Endodermal cell (in vitro differentiated cells): Measurements from ENCODE around the gene KCND3. TPM values are rescaled to one million over a fixed set of nuclear protein-coding genes. Genes with fewer than 3 reads are reported as not detected.

Experiments
- DNase-seq: peaks from one replicate; pipeline ENCODE4 v3.0.0-alpha.2; 2017
- H3K27ac ChIP-seq: 2 replicates; pipeline ENCODE4 v1.5.1; 2013; ENCODE audit warnings: mild to moderate bottlenecking, low read depth, low read length, moderate library complexity
- H3K27me3 ChIP-seq: 2 replicates; pipeline ENCODE4 v1.6.1; 2013; ENCODE audit warnings: mild to moderate bottlenecking, low read length, moderate library complexity; ENCODE audit not compliant: insufficient read depth, control insufficient read depth, poor library complexity, severe bottlenecking
- H3K36me3 ChIP-seq: 2 replicates; pipeline ENCODE4 v1.7.0; 2013; ENCODE audit warnings: mild to moderate bottlenecking, low read length, moderate library complexity; ENCODE audit not compliant: control insufficient read depth, insufficient read depth
- H3K4me1 ChIP-seq: one replicate; pipeline ENCODE4 v1.7.0; 2013; ENCODE audit warnings: low read length; ENCODE audit not compliant: control insufficient read depth, insufficient read depth
- H3K4me3 ChIP-seq: 2 replicates; pipeline ENCODE4 v1.5.1; 2013; ENCODE audit warnings: mild to moderate bottlenecking, low read length, moderate library complexity
- H3K9ac ChIP-seq: 2 replicates; pipeline ENCODE4 v1.6.1; 2013; ENCODE audit warnings: mild to moderate bottlenecking, low read length, moderate library complexity; ENCODE audit not compliant: poor library complexity, severe bottlenecking; ENCODE audit errors: extremely low read depth
- H3K9me3 ChIP-seq: 2 replicates; pipeline ENCODE4 v1.6.1; 2013; ENCODE audit warnings: mild to moderate bottlenecking, low read length, moderate library complexity; ENCODE audit not compliant: control insufficient read depth
- H3K27ac Mint-ChIP-seq: 2 replicates; pipeline ENCODE4 v1.8.0; 2020; ENCODE audit warnings: mixed read lengths
- H3K27me3 Mint-ChIP-seq: 2 replicates; pipeline ENCODE4 v1.8.0; 2021; ENCODE audit warnings: mild to moderate bottlenecking, mixed read lengths; ENCODE audit not compliant: insufficient read depth
- H3K36me3 Mint-ChIP-seq: 2 replicates; pipeline ENCODE4 v1.8.0; 2020; ENCODE audit warnings: low read depth, mixed read lengths
- H3K4me1 Mint-ChIP-seq: 2 replicates; pipeline ENCODE4 v1.8.0; 2020; ENCODE audit warnings: mixed read lengths
- H3K4me3 Mint-ChIP-seq: 2 replicates; pipeline ENCODE4 v1.8.0; 2020; ENCODE audit warnings: mild to moderate bottlenecking, moderate library complexity, mixed read lengths
- H3K9me3 Mint-ChIP-seq: 2 replicates; pipeline ENCODE4 v1.8.0; 2020; ENCODE audit warnings: mild to moderate bottlenecking, mixed read lengths
- CTCF ChIP-seq: fragments of 200-600 bp; sonication (generic); conservative IDR thresholded peaks from 2 replicates; pipeline ENCODE4 v1.5.0; 2021; ENCODE audit warnings: antibody characterized with exemption, mild to moderate bottlenecking
- WGBS, 2 experiments: methylation state at CpG; one replicate each; pipeline versions ENCODE4 v1.1.5 to v1.1.7; 2013; ENCODE audit warnings: missing lambda C conversion rate in 2 of 2, mixed read lengths in 1 of 2; ENCODE audit not compliant: insufficient coverage in 1 of 2, insufficient read length in 1 of 2; 5-methylcytosine and 5-hydroxymethylcytosine counted together
- total RNA-seq, 2 donors: library from RNA; stranded (reverse); fragmentation: NEBNext Ultra II Directional in 1 of 2; extraction: Animal tissue kit (Norgen Biotek cat#: 25700) in 1 of 2; gene quantifications; 2 replicates in 1 of 2; 3 replicates in 1 of 2; pipeline ENCODE4 v1.2.1, GENCODE V29; 2021

Gene KCND3
- total RNA-seq, 2 donors from 2014 or later: 0.13 TPM; not detected in 1

GRCh38 chr1:111952125-111952657 is 37.3 kb downstream of the KCND3 start:
- Histone ChIP-seq H3K36me3 (no peaks in the 10 kb centered on the region), H3K4me3 (no peak overlapping the region), H3K27ac (no peak overlapping the region), H3K9ac (no peak overlapping the region), H3K4me1 (no peaks in the 10 kb centered on the region), H3K9me3 (no peaks in the 10 kb centered on the region), H3K27me3 (peaks cover 18% of the 10 kb centered on the region)
- Mint-ChIP-seq H3K36me3 (no peaks in the 10 kb centered on the region), H3K27ac (no peak overlapping the region), H3K27me3 (peaks cover 32% of the 10 kb centered on the region), H3K4me3 (no peak overlapping the region), H3K9me3 (peaks cover 3% of the 10 kb centered on the region), H3K4me1 (peaks cover 17% of the 10 kb centered on the region)
- 79% methylated on average over 4 of the region's 4 CpGs; no CpG with 5 or more reads in 1 of the 2 experiments for WGBS, 2 experiments
- no peak for TF ChIP-seq CTCF
- DNase-seq: no peak

GRCh38 chr1:111948209-111949171 is 41.0 kb downstream of the KCND3 start:
- H3K36me3 ChIP-seq: no peaks in the 10 kb centered on the region
- H3K9ac ChIP-seq: no peak overlapping the region
- no peak overlapping the region for H3K4me3 ChIP-seq
- no peak overlapping the region for H3K4me3 Mint-ChIP-seq
- peak overlapping the region; percentile 32 for H3K27ac ChIP-seq
- no peak for TF ChIP-seq CTCF
- peaks cover 20% of the 10 kb centered on the region for H3K27me3 Mint-ChIP-seq
- H3K27ac Mint-ChIP-seq: no peak overlapping the region
- peaks cover 3% of the 10 kb centered on the region for H3K9me3 Mint-ChIP-seq
- H3K36me3 Mint-ChIP-seq: no peaks in the 10 kb centered on the region
- H3K9me3 ChIP-seq: no peaks in the 10 kb centered on the region
- H3K4me1 ChIP-seq: no peaks in the 10 kb centered on the region
- H3K27me3 ChIP-seq: peaks cover 6% of the 10 kb centered on the region
- H3K4me1 Mint-ChIP-seq: peaks cover 17% of the 10 kb centered on the region
- DNase-seq: peak; percentile 79
- WGBS, 2 experiments: 51 to 66% methylated on average over 4 to 6 of the region's 6 CpGs

- Histone ChIP-seq H3K9ac (no peak overlapping the region), H3K36me3 (no peaks in the 10 kb centered on the region), H3K9me3 (no peaks in the 10 kb centered on the region), H3K4me3 (no peak overlapping the region), H3K27me3 (no peaks in the 10 kb centered on the region), H3K27ac (peak overlapping the region; percentile 79), H3K4me1 (no peaks in the 10 kb centered on the region)
- TF ChIP-seq CTCF: no peak
- 85 to 90% methylated on average over 10 to 14 of the region's 15 CpGs for WGBS, 2 experiments
- no peak for DNase-seq
- Mint-ChIP-seq H3K27ac (no peak overlapping the region), H3K4me3 (no peak overlapping the region), H3K36me3 (no peaks in the 10 kb centered on the region), H3K27me3 (peaks cover 10% of the 10 kb centered on the region), H3K9me3 (peaks cover under 1% of the 10 kb centered on the region), H3K4me1 (peaks cover 15% of the 10 kb centered on the region)
Observed at GRCh38 chr1:111943846-111944749, 45.4 kb downstream of the KCND3 start.
